B cell (primary cell): ENCODE measurements around the gene CACNA2D3. TPM values are rescaled to one million over a fixed set of nuclear protein-coding genes. Genes with fewer than 3 reads are reported as not detected.

Source experiments
- ATAC-seq: fragments of 200-7000 bp; cut with Tn5 transposase; one replicate; pipeline ENCODE4 v1.10.0; 2021; ENCODE audit warnings: low read depth, mild to moderate bottlenecking, moderate number of reproducible peaks, moderate library complexity
- CTCF ChIA-PET: fragments of 350-600 bp; sonication (Branson Sonifier 250); formaldehyde crosslinking; loops from one replicate; lab custom pipeline; 2021; ENCODE audit warnings: antibody characterized with exemption, inconsistent platforms; lab: Charles Lee
- POLR2A ChIA-PET: fragments of 350-600 bp; sonication (Branson Sonifier 250); formaldehyde crosslinking; loops from one replicate; lab custom pipeline; 2021; ENCODE audit warnings: antibody characterized with exemption; lab: Charles Lee
- DNase-seq: peaks from one replicate; pipeline ENCODE4 v3.0.0; 2013
- H2AFZ ChIP-seq: 2 replicates; pipeline ENCODE4 v1.6.1; 2012; ENCODE audit warnings: mild to moderate bottlenecking, low read depth, low read length; ENCODE audit not compliant: insufficient read depth, poor library complexity, severe bottlenecking
- H3K27ac ChIP-seq, 2 donors: 1 replicate in 1 of 2; 2 replicates in 1 of 2; pipeline ENCODE4 v1.5.1; 2012 to 2013; ENCODE audit warnings: low read length in 2 of 2, mild to moderate bottlenecking in 2 of 2, moderate library complexity in 1 of 2
- H3K27me3 ChIP-seq, 4 experiments: fragments of 200-600 bp in 1 of 4; sonication (generic) in 1 of 4; replicated peaks in 1 of 4; 1 replicate in 2 of 4; 2 replicates in 2 of 4; pipeline versions ENCODE4 v1.6.1 to v1.7.0; 2013 to 2016; ENCODE audit warnings: low read length in 3 of 4, mild to moderate bottlenecking in 2 of 4, mixed read lengths in 1 of 4, moderate library complexity in 1 of 4; ENCODE audit not compliant: insufficient read depth in 4 of 4, control insufficient read depth in 3 of 4; ENCODE audit errors: control extremely low read depth in 1 of 4
- H3K36me3 ChIP-seq, 2 experiments: replicated peaks in 1 of 2; 1 replicate in 1 of 2; 2 replicates in 1 of 2; pipeline versions ENCODE4 v1.6.1 to v1.7.1; 2013; ENCODE audit warnings: low read length in 1 of 2; ENCODE audit not compliant: insufficient read depth in 2 of 2, control insufficient read depth in 1 of 2; ENCODE audit errors: control extremely low read depth in 1 of 2, extremely low read depth in 1 of 2
- H3K4me1 ChIP-seq, 2 donors: fragments of 200-600 bp in 1 of 2; sonication (generic) in 1 of 2; 1 replicate in 1 of 2; 2 replicates in 1 of 2; pipeline versions ENCODE4 v1.5.1 to v1.6.1; 2013 to 2017; ENCODE audit warnings: low read length in 2 of 2; ENCODE audit not compliant: control insufficient read depth in 2 of 2, insufficient read depth in 2 of 2
- H3K4me2 ChIP-seq: replicated peaks from 2 replicates; pipeline ENCODE3; 2012; ENCODE audit warnings: mild to moderate bottlenecking, low read depth, low read length; ENCODE audit not compliant: poor library complexity, severe bottlenecking
- H3K4me3 ChIP-seq, 5 experiments: fragments of 200-600 bp in 1 of 5; sonication (generic) in 1 of 5; 1 replicate in 3 of 5; 2 replicates in 2 of 5; pipeline versions ENCODE4 v1.5.1 to v1.7.0; 2011 to 2016; ENCODE audit warnings: low read length in 4 of 5, mild to moderate bottlenecking in 4 of 5, low read depth in 2 of 5, control low read depth in 1 of 5, moderate library complexity in 1 of 5; ENCODE audit not compliant: insufficient read depth in 1 of 5; ENCODE audit errors: control extremely low read depth in 1 of 5, extremely low read depth in 1 of 5
- H3K79me2 ChIP-seq: fragments of 200-600 bp; sonication (generic); one replicate; pipeline ENCODE4 v1.6.0; 2016; ENCODE audit warnings: low read length; ENCODE audit not compliant: control insufficient read depth, insufficient read depth
- H3K9ac ChIP-seq: fragments of 200-600 bp; sonication (generic); 2 replicates; pipeline ENCODE4 v1.6.1; 2017; ENCODE audit warnings: mild to moderate bottlenecking, low read length, moderate library complexity
- H3K9me3 ChIP-seq, 3 donors: one replicate each; pipeline versions ENCODE4 v1.6.1 to v1.7.1; 2013; ENCODE audit warnings: low read length in 2 of 3; ENCODE audit not compliant: control insufficient read depth in 2 of 3, insufficient read depth in 1 of 3; ENCODE audit errors: control extremely low read depth in 1 of 3
- H4K20me1 ChIP-seq: 2 replicates; pipeline ENCODE4 v1.6.0; 2012; ENCODE audit warnings: mild to moderate bottlenecking, low read length; ENCODE audit not compliant: insufficient read depth, control insufficient read depth, poor library complexity, severe bottlenecking
- H3K27ac Mint-ChIP-seq: one replicate; pipeline ENCODE4 v1.8.0; 2021; ENCODE audit warnings: mixed read lengths
- H3K27me3 Mint-ChIP-seq: one replicate; pipeline ENCODE4 v1.8.0; 2021; ENCODE audit warnings: mixed read lengths
- H3K4me1 Mint-ChIP-seq: one replicate; pipeline ENCODE4 v1.8.0; 2021; ENCODE audit warnings: mixed read lengths
- H3K4me3 Mint-ChIP-seq: one replicate; pipeline ENCODE4 v1.8.0; 2021; ENCODE audit warnings: mixed read lengths
- H3K9me3 Mint-ChIP-seq: one replicate; pipeline ENCODE4 v1.8.0; 2022; ENCODE audit warnings: mixed read lengths; ENCODE audit not compliant: insufficient read depth
- EZH2 ChIP-seq: IDR thresholded peaks from 2 replicates; pipeline ENCODE4 v1.6.1; 2012; ENCODE audit warnings: borderline replicate concordance, low read depth, mild to moderate bottlenecking, moderate library complexity, low read length; ENCODE audit not compliant: insufficient read depth, poor library complexity, severe bottlenecking
- WGBS: methylation state at CpG from one replicate; pipeline ENCODE4 v1.1.5; 2013; ENCODE audit warnings: missing lambda C conversion rate; ENCODE audit not compliant: insufficient coverage; 5-methylcytosine and 5-hydroxymethylcytosine counted together
- intact Hi-C: fragments of 100-400 bp; cut with micrococcal nuclease; formaldehyde crosslinking; loops from one replicate; pipeline ENCODE4 v1.10.0; 2022
- polyA plus RNA-seq: library from polyadenylated mRNA; depleted of rRNA; stranded (reverse); fragments of >200 nt; gene quantifications from 2 replicates; pipeline ENCODE4 v1.2.3, GENCODE V29; 2012
- total RNA-seq, 2 donors: library from RNA; stranded (reverse); fragments of 120-200 nt in 1 of 2; gene quantifications; 1 replicate in 1 of 2; 2 replicates in 1 of 2; pipeline versions ENCODE4 v1.2.3 to v1.2.4, GENCODE V29; 2013 to 2022
- TF ChIP-seq, protein P1 (sequence below): fragments of 200-600 bp; IDR thresholded peaks from one replicate; pipeline ENCODE4 v1.8.0; 2022; ENCODE audit warnings: antibody characterized with exemption, mild to moderate bottlenecking

The CACNA2D3 gene
- total and polyA plus RNA-seq, 2 donors (not counting 1 experiment from before 2014, with no cell fraction given), result not detected

GRCh38 chr3:54353946-54354345 is 231.6 kb downstream of the CACNA2D3 start:
- CTCF ChIA-PET, result no interaction called here

GRCh38 chr3:54355800-54356199 is 233.4 kb downstream of the CACNA2D3 start:
- intact Hi-C loops, result no loop called here
- no peak overlapping the region for H3K4me2 ChIP-seq
- POLR2A ChIA-PET, result no interaction called here
- H3K79me2 ChIP-seq, result no peaks in the 10 kb centered on the region
- 96% methylated on average over 3 of the region's 5 CpGs for WGBS
- peaks cover 0 to 4% (median 0%) of the 10 kb centered on the region in 3 donors for H3K9me3 ChIP-seq
- no peaks in the 10 kb centered on the region for H3K36me3 ChIP-seq
- Mint-ChIP-seq H3K9me3 (no peaks in the 10 kb centered on the region), H3K27ac (no peak overlapping the region), H3K27me3 (no peaks in the 10 kb centered on the region), H3K4me1 (no peaks in the 10 kb centered on the region), H3K4me3 (no peak overlapping the region)
- no peak for DNase-seq
- H3K9ac ChIP-seq, result no peak overlapping the region
- no peak overlapping the region for H3K4me3 ChIP-seq
- no peak for ATAC-seq
- no peaks in the 10 kb centered on the region for H3K27me3 ChIP-seq
- H4K20me1 ChIP-seq, result no peaks in the 10 kb centered on the region
- H3K4me1 ChIP-seq, result no peaks in the 10 kb centered on the region
- no peak for TF ChIP-seq EZH2
- TF ChIP-seq, protein P1, sequence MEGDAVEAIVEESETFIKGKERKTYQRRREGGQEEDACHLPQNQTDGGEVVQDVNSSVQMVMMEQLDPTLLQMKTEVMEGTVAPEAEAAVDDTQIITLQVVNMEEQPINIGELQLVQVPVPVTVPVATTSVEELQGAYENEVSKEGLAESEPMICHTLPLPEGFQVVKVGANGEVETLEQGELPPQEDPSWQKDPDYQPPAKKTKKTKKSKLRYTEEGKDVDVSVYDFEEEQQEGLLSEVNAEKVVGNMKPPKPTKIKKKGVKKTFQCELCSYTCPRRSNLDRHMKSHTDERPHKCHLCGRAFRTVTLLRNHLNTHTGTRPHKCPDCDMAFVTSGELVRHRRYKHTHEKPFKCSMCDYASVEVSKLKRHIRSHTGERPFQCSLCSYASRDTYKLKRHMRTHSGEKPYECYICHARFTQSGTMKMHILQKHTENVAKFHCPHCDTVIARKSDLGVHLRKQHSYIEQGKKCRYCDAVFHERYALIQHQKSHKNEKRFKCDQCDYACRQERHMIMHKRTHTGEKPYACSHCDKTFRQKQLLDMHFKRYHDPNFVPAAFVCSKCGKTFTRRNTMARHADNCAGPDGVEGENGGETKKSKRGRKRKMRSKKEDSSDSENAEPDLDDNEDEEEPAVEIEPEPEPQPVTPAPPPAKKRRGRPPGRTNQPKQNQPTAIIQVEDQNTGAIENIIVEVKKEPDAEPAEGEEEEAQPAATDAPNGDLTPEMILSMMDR, result no peak
- CTCF ChIA-PET, result no interaction called here
- H2AFZ ChIP-seq, result no peak overlapping the region
- no peak overlapping the region for H3K27ac ChIP-seq

More at GRCh38 chr3:54353946-54354345, 231.6 kb downstream of the CACNA2D3 start:
- no peak overlapping the region for H3K9ac ChIP-seq
- H3K4me1 ChIP-seq, result no peaks in the 10 kb centered on the region
- no peaks in the 10 kb centered on the region for H3K9me3 Mint-ChIP-seq
- no peak for TF ChIP-seq EZH2
- no peak overlapping the region for H3K4me2 ChIP-seq
- no peaks in the 10 kb centered on the region for H3K4me1 Mint-ChIP-seq
- no peaks in the 10 kb centered on the region for H4K20me1 ChIP-seq
- POLR2A ChIA-PET, result no interaction called here
- no peak for DNase-seq
- no peaks in the 10 kb centered on the region for H3K79me2 ChIP-seq
- no peak overlapping the region for H3K27ac ChIP-seq
- H3K27me3 Mint-ChIP-seq, result no peaks in the 10 kb centered on the region
- no peaks in the 10 kb centered on the region for H3K27me3 ChIP-seq
- H3K27ac Mint-ChIP-seq, result no peak overlapping the region
- H3K36me3 ChIP-seq, result no peaks in the 10 kb centered on the region
- ATAC-seq, result no peak
- WGBS, result 40% methylated on average over 1 of the region's 5 CpGs
- H3K4me3 ChIP-seq, result no peak overlapping the region
- no peak overlapping the region for H2AFZ ChIP-seq
- intact Hi-C loops, result no loop called here
- H3K9me3 ChIP-seq, result peaks cover 0 to 4% (median 0%) of the 10 kb centered on the region in 3 donors
- no peak overlapping the region for H3K4me3 Mint-ChIP-seq
